Measurements from ENCODE around the gene SH2D1A.

- no peak for TF ChIP-seq CHD2 (IDR thresholded peaks at IDR 0.05; ENCODE audit: low read length, partially characterized antibody)
- TF ChIP-seq, protein P1, sequence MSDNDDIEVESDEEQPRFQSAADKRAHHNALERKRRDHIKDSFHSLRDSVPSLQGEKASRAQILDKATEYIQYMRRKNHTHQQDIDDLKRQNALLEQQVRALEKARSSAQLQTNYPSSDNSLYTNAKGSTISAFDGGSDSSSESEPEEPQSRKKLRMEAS (IDR thresholded peaks at IDR 0.05; ENCODE audit: low read depth): no peak
- no peak for TF ChIP-seq SMC3 (IDR thresholded peaks at IDR 0.05; ENCODE audit: low read depth, low read length)
Observed at GRCh38 chrX:124421898-124422655, 75.7 kb downstream of the SH2D1A start.
